Caco-2 (cell line): ENCODE results near the gene POLR1A. TPM values are rescaled to one million over a fixed set of nuclear protein-coding genes. Genes with fewer than 3 reads are reported as not detected.

ENCODE experiments used
- BruUV-seq: library from RNA; stranded (reverse); fragments of 400-500 nt; replicated peaks from 2 replicates; lab custom pipeline; 2021; lab: Mats Ljungman, UMichigan
- CTCF ChIA-PET: fragments of 300-600 bp; sonication (Branson Sonifier 250); formaldehyde crosslinking; loops from one replicate; lab custom pipeline; 2022; ENCODE audit warnings: antibody characterized with exemption; lab: Charles Lee
- POLR2A ChIA-PET: fragments of 300-600 bp; sonication (Branson Sonifier 250); formaldehyde crosslinking; loops from one replicate; lab custom pipeline; 2022; ENCODE audit warnings: antibody characterized with exemption; lab: Charles Lee
- DNase-seq, 2 experiments: peaks; one replicate each; pipeline versions ENCODE4 v3.0.0 to v3.0.0-alpha.2; 2020 to 2022
- H3K27me3 ChIP-seq: replicated peaks from 2 replicates; pipeline ENCODE4 v1.6.0; 2011; ENCODE audit warnings: low read length; ENCODE audit not compliant: control insufficient read depth, insufficient read depth
- H3K36me3 ChIP-seq: 2 replicates; pipeline ENCODE4 v1.5.1; 2011; ENCODE audit warnings: low read length; ENCODE audit not compliant: control insufficient read depth, insufficient read depth
- H3K4me1 ChIP-seq: fragments of 250-450 bp; sonication (Bioruptor Pico); 2 replicates; pipeline ENCODE4 v1.5.1; 2020; ENCODE audit warnings: mild to moderate bottlenecking
- H3K4me3 ChIP-seq: 2 replicates; pipeline ENCODE4 v1.5.1; 2011; ENCODE audit warnings: low read depth, mild to moderate bottlenecking, control low read depth, low read length
- H3K9me3 ChIP-seq: fragments of 250-450 bp; sonication (Bioruptor Pico); 2 replicates; pipeline ENCODE4 v1.5.1; 2020; ENCODE audit warnings: mild to moderate bottlenecking, moderate library complexity
- H3K27ac Mint-ChIP-seq: one replicate; pipeline ENCODE4 v1.8.0; 2022; ENCODE audit warnings: mixed read lengths; ENCODE audit not compliant: unreplicated experiment
- H3K27me3 Mint-ChIP-seq: one replicate; pipeline ENCODE4 v1.8.0; 2022; ENCODE audit warnings: mixed read lengths; ENCODE audit not compliant: insufficient read depth, unreplicated experiment
- H3K36me3 Mint-ChIP-seq: one replicate; pipeline ENCODE4 v1.8.0; 2022; ENCODE audit warnings: mild to moderate bottlenecking, mixed read lengths; ENCODE audit not compliant: insufficient read depth, unreplicated experiment
- H3K4me1 Mint-ChIP-seq: one replicate; pipeline ENCODE4 v1.8.0; 2022; ENCODE audit warnings: low read depth, mixed read lengths; ENCODE audit not compliant: unreplicated experiment
- H3K4me3 Mint-ChIP-seq: one replicate; pipeline ENCODE4 v1.8.0; 2022; ENCODE audit warnings: mild to moderate bottlenecking, moderate library complexity, mixed read lengths; ENCODE audit not compliant: unreplicated experiment
- H3K9me3 Mint-ChIP-seq: one replicate; pipeline ENCODE4 v1.8.0; 2022; ENCODE audit warnings: mixed read lengths; ENCODE audit not compliant: unreplicated experiment
- intact Hi-C: fragments of 100-400 bp; cut with micrococcal nuclease; formaldehyde crosslinking; loops from one replicate; pipeline ENCODE4 v1.10.0; 2022; ENCODE audit not compliant: unreplicated experiment
- total RNA-seq: library from RNA; stranded (reverse); gene quantifications from 2 replicates; pipeline ENCODE4 v1.2.3, GENCODE V29; 2022
- TF ChIP-seq, protein P1 (sequence below), 2 experiments: fragments of 200-600 bp in 1 of 2; IDR thresholded peaks; 1 replicate in 1 of 2; 2 replicates in 1 of 2; pipeline versions ENCODE4 v1.5.1 to v1.8.0; 2011 to 2022; ENCODE audit warnings: antibody characterized with exemption in 1 of 2, control low read depth in 1 of 2, inconsistent platforms in 1 of 2, low read depth in 1 of 2, low read length in 1 of 2, mild to moderate bottlenecking in 1 of 2, moderate library complexity in 1 of 2; ENCODE audit not compliant: insufficient read depth in 1 of 2, severe bottlenecking in 1 of 2, unreplicated experiment in 1 of 2

Gene POLR1A
- total RNA-seq, 1 experiment from 2014 or later: 73.8 TPM

DNA sequence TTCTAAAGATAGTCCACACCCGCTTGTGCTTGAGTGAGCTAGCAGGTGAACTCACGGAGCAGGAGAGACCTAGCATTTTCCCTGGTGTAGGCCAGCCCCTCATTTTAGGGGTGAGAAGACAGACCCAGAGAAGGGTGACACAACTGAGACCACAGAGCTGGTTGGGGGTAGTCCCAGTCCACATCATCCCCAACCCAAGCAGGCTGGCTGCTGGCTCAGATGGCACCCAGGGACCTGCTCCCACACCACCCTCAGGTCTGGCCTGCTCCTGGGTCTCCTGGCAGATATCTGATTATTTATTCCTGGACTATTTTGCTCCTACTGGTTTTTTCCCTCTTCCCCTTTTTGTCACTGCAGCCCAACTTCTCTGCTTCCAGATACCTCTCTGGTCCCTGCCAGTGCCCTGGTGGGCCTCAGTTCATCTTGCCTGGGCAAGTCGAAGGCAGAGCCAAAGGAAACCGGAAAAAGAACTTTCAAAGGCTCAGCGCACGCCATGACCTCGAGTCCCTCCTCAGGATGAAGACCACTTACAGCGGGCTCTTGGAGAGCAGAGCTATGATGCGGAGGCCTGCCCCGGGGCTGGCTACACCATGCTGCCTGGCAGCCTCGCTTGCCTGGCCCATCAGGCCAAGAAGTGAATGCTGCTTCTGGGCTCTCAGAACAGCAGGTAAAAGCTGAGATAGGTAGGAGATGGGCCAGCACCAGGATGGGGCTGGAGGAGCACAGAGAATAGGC lies 72.7 kb downstream of the POLR1A start:
- Histone ChIP-seq H3K4me3 (no peak overlapping the region), H3K27me3 (no peaks in the 10 kb centered on the region), H3K9me3 (no peaks in the 10 kb centered on the region), H3K36me3 (peaks cover 5% of the 10 kb centered on the region), H3K4me1 (no peaks in the 10 kb centered on the region)
- TF ChIP-seq, protein P1, sequence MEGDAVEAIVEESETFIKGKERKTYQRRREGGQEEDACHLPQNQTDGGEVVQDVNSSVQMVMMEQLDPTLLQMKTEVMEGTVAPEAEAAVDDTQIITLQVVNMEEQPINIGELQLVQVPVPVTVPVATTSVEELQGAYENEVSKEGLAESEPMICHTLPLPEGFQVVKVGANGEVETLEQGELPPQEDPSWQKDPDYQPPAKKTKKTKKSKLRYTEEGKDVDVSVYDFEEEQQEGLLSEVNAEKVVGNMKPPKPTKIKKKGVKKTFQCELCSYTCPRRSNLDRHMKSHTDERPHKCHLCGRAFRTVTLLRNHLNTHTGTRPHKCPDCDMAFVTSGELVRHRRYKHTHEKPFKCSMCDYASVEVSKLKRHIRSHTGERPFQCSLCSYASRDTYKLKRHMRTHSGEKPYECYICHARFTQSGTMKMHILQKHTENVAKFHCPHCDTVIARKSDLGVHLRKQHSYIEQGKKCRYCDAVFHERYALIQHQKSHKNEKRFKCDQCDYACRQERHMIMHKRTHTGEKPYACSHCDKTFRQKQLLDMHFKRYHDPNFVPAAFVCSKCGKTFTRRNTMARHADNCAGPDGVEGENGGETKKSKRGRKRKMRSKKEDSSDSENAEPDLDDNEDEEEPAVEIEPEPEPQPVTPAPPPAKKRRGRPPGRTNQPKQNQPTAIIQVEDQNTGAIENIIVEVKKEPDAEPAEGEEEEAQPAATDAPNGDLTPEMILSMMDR (IDR thresholded peaks at IDR 0.05; ENCODE audit: insufficient read depth in 1 of 2, low read depth in 1 of 2, low read length in 1 of 2, severe bottlenecking in 1 of 2, unreplicated experiment in 1 of 2): no peak
- ChIA-PET CTCF (interaction anchor here (0.9 kb wide), 1 partner anchor 205 kb away, joined by 3 read pairs; no protein-coding TSS in a partner anchor), POLR2A (no interaction called here)
- BruUV-seq: no TSS peak
- no peak overlapping the region for H3K4me3 Mint-ChIP-seq
- no peaks in the 10 kb centered on the region for H3K27me3 Mint-ChIP-seq
- no peaks in the 10 kb centered on the region for H3K9me3 Mint-ChIP-seq
- intact Hi-C loops: no loop called here
- no peak overlapping the region for H3K27ac Mint-ChIP-seq
- H3K4me1 Mint-ChIP-seq: no peaks in the 10 kb centered on the region
- H3K36me3 Mint-ChIP-seq: peaks cover 88% of the 10 kb centered on the region
- no peak for DNase-seq

DNA sequence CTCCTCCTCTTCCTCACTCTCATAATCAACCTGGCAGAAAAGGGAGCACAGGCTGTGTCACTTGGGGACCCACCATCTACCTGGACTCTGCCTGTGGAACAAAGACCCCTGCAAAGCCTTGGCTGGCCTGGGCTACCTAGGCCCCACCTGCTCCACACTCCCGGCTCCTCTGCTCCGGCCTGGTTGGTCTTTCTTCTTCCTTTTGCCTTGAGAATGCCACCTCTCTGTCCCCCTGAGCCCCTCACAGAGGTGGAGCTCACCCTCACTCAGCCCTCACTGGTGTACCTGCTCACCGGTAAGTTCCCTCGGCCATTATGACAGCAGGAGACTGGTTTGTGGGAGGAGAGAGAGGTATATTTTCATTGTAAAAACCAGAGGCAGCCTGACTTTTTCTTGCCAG lies 74.1 kb downstream of the POLR1A start:
- ChIA-PET CTCF (interaction anchor here (0.5 kb wide), 1 partner anchor 204 kb away, joined by 3 read pairs; no protein-coding TSS in a partner anchor), POLR2A (no interaction called here)
- TF ChIP-seq, protein P1 (IDR thresholded peaks at IDR 0.05; ENCODE audit: insufficient read depth in 1 of 2, low read depth in 1 of 2, low read length in 1 of 2, severe bottlenecking in 1 of 2, unreplicated experiment in 1 of 2): no peak
- Mint-ChIP-seq H3K27me3 (no peaks in the 10 kb centered on the region), H3K9me3 (no peaks in the 10 kb centered on the region), H3K27ac (no peak overlapping the region), H3K4me3 (no peak overlapping the region), H3K4me1 (no peaks in the 10 kb centered on the region), H3K36me3 (peaks cover 86% of the 10 kb centered on the region)
- H3K4me3 ChIP-seq: no peak overlapping the region
- no peak for DNase-seq
- no peaks in the 10 kb centered on the region for H3K27me3 ChIP-seq
- no peaks in the 10 kb centered on the region for H3K4me1 ChIP-seq
- no peaks in the 10 kb centered on the region for H3K9me3 ChIP-seq
- intact Hi-C loops: no loop called here
- peaks cover 7% of the 10 kb centered on the region for H3K36me3 ChIP-seq
- BruUV-seq: no TSS peak

DNA sequence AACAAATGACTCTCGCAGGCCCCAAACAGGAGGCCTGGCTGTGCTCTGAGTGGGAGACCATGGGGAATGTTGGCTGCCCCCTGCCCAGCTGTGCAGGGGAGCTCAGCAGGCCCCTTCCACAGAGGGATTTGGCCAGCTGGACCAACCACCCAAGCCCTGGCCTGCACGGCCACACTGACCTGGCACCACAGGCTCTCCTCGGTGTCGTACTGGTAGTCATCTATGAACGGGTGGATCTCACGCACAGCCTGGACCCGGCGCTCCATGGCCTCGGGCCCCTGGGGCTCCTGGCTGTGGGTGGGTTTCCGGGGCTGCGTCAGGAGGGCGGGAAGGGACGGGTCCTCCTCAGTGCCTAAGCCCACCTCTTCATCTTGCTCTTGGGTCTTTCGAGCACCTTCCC lies 74.5 kb downstream of the POLR1A start:
- ChIA-PET POLR2A (no interaction called here), CTCF (interaction anchor here (0.5 kb wide), 1 partner anchor 203 kb away, joined by 3 read pairs; no protein-coding TSS in a partner anchor)
- no peak for DNase-seq
- intact Hi-C loops: no loop called here
- H3K4me3 ChIP-seq: no peak overlapping the region
- Mint-ChIP-seq H3K27ac (no peak overlapping the region), H3K4me3 (no peak overlapping the region), H3K9me3 (no peaks in the 10 kb centered on the region), H3K36me3 (peaks cover 86% of the 10 kb centered on the region), H3K27me3 (no peaks in the 10 kb centered on the region), H3K4me1 (no peaks in the 10 kb centered on the region)
- no peaks in the 10 kb centered on the region for H3K9me3 ChIP-seq
- peaks cover 8% of the 10 kb centered on the region for H3K36me3 ChIP-seq
- H3K27me3 ChIP-seq: no peaks in the 10 kb centered on the region
- no TSS peak for BruUV-seq
- TF ChIP-seq, protein P1 (IDR thresholded peaks at IDR 0.05; ENCODE audit: insufficient read depth in 1 of 2, low read depth in 1 of 2, low read length in 1 of 2, severe bottlenecking in 1 of 2, unreplicated experiment in 1 of 2): no peak
- no peaks in the 10 kb centered on the region for H3K4me1 ChIP-seq
